Renal pelvis (tissue), 4 donors: ENCODE data around the gene PTCRA. TPM values are rescaled to one million over a fixed set of nuclear protein-coding genes. Genes with fewer than 3 reads are reported as not detected.

Experiments used
- DNase-seq: peaks from one replicate; pipeline ENCODE4 v3.0.0-alpha.2; 2013
- polyA plus RNA-seq, 3 donors: library from polyadenylated mRNA; unstranded; fragments of 120-200 nt; gene quantifications; one replicate each; pipeline ENCODE4 v1.2.1, GENCODE V29; 2013; ENCODE audit not compliant: insufficient read length in 3 of 3

PTCRA gene
- polyA plus RNA-seq, 3 donors: 0.23 to 0.48 (median 0.41) TPM

- no peak for DNase-seq
Measured at GRCh38 chr6:42971746-42972327, 56.0 kb downstream of the PTCRA start.

DNA sequence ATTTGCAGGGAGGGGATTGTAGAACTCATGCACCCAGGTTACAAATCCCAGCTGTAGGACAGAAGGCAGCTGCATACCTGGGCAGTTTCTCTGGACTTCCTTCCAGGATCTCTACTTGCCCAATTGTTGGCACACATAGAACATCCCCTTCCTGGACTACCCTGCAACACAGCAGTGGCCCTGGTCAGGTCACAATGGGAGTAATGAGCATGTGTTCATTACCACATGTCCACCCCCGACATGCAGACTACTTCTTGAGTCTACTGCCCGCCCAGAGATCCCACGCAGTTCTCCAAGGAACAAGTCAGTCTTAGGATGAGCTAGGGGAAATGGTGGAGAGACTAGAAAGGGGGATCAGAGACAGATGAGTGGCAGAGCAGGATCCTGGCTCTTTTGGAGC lies 58.1 kb downstream of the PTCRA start:
- DNase-seq: no peak

GRCh38 chr6:42974919-42975505 lies 59.2 kb downstream of the PTCRA start:
- DNase-seq: no peak

Other genes starting within 250 kb of the PTCRA start
- 1 to 10 TPM; 2.3 to 3.0 (median 2.9) TPM for gene PRPH2, start 193.5 kb upstream of the PTCRA start, polyA plus RNA-seq
- gene TBCC, start 169.9 kb upstream of the PTCRA start, polyA plus RNA-seq: 10 to 100 TPM; 24.3 to 26.1 (median 24.6) TPM
- 10 to 100 TPM; 13.9 to 17.3 (median 15.2) TPM for gene BICRAL, start 134.0 kb upstream of the PTCRA start, polyA plus RNA-seq
- gene RPL7L1, start 36.4 kb upstream of the PTCRA start, polyA plus RNA-seq: 100 to 1,000 TPM in 2 of 3 donors, 10 to 100 TPM in 1; 87.3 to 135 (median 113) TPM
- 10 to 100 TPM; 59.3 to 68.5 (median 61.7) TPM for gene CNPY3, start 13.4 kb downstream of the PTCRA start, polyA plus RNA-seq
- gene GNMT, start 44.7 kb downstream of the PTCRA start, polyA plus RNA-seq: 1 to 10 TPM in 2 of 3 donors, under 1 TPM in 1; 0.57 to 1.9 (median 1.5) TPM
- gene PEX6, start 63.1 kb downstream of the PTCRA start, polyA plus RNA-seq: 10 to 100 TPM; 27.8 to 35.3 (median 33.0) TPM
- 10 to 100 TPM; 60.6 to 63.9 (median 62.5) TPM for gene PPP2R5D, start 68.5 kb downstream of the PTCRA start, polyA plus RNA-seq
- 100 to 1,000 TPM in 1 of 3 donors, 10 to 100 TPM in 2; 82.2 to 103 (median 85.9) TPM for gene MEA1, start 97.9 kb downstream of the PTCRA start, polyA plus RNA-seq
- gene KLHDC3, start 98.2 kb downstream of the PTCRA start, polyA plus RNA-seq: 100 to 1,000 TPM in 2 of 3 donors, 10 to 100 TPM in 1; 95.6 to 106 (median 106) TPM
- 10 to 100 TPM; 54.1 to 59.7 (median 56.8) TPM for gene RRP36, start 105.6 kb downstream of the PTCRA start, polyA plus RNA-seq
- gene CUL7, start 137.8 kb downstream of the PTCRA start, polyA plus RNA-seq: 10 to 100 TPM; 55.9 to 62.2 (median 59.2) TPM
- gene MRPL2, start 143.4 kb downstream of the PTCRA start, polyA plus RNA-seq: 10 to 100 TPM; 65.2 to 69.9 (median 69.9) TPM
- gene KLC4, start 143.6 kb downstream of the PTCRA start, polyA plus RNA-seq: 10 to 100 TPM; 58.0 to 82.5 (median 78.5) TPM
- 100 to 1,000 TPM; 229 to 267 (median 251) TPM for gene PTK7, start 160.3 kb downstream of the PTCRA start, polyA plus RNA-seq